Posterior vena cava (tissue), 2 donors: ENCODE measurements around the gene CSPG5. TPM values are rescaled to one million over a fixed set of nuclear protein-coding genes. Genes with fewer than 3 reads are reported as not detected.

Experiments used
- DNase-seq: peaks from one replicate; pipeline ENCODE4 v3.0.0-alpha.2; 2020; ENCODE audit warnings: low spot score
- intact Hi-C, 2 donors: fragments of 100-400 bp; cut with DNase I; formaldehyde crosslinking; loops; one replicate each; pipeline versions ENCODE4 v1.14.1 to v1.14.2; 2022 to 2023
- total RNA-seq, 2 donors: library from RNA; stranded (reverse); fragmentation: NEBNext Ultra II Directional; extraction: Animal tissue kit (Norgen Biotek cat#: 25700); gene quantifications; one replicate each; pipeline ENCODE4 v1.2.1, GENCODE V29; 2021
- donor health status: DM: yes; HTN: yes; CAD: no.
- donor health status: DM: yes; HTN: yes; CAD: no.

CSPG5 gene
- total RNA-seq, 2 donors from 2014 or later = 0.51 to 1.2 TPM

DNA sequence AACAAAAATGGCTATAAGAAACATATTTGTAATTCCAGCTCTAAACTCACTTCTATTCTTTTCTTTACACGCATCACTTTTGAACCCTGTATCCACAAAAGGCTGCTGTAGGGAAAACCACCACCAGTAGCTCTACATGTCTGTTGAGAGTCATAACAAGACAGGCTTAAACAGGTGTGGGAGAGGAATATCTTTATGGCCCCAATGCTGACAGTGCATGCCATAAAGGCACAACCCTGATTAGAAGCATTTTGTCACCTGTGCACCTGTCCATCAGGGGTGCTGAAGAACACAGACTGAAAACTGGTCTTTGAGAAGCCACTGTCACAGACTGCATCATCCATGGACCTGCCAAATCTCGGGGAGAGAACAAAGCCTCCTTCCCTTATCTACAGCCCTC is 11.6 kb upstream of the CSPG5 start:
- DNase-seq = no peak
- intact Hi-C loops = no loop called here

DNA sequence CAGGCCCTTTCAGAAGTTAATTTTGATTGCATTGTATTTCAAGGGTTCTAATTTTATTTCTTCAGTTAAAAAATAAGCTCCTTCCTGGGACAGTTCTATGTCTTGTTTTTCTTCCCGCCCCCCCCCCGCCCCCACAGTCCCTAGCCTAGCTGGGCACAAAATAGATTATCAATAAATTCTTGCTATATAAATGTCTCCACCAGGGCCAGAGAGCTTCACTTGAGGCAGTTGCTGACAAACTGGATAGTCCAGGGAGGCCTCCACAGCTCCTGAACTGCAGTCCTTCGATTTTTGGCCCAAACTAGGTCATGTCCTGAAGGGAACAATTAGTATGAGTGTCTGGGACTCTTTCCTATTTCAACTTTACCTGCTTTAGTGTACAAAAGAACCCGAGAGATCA is 9.9 kb upstream of the CSPG5 start:
- intact Hi-C loops = no loop called here
- DNase-seq = no peak

DNA sequence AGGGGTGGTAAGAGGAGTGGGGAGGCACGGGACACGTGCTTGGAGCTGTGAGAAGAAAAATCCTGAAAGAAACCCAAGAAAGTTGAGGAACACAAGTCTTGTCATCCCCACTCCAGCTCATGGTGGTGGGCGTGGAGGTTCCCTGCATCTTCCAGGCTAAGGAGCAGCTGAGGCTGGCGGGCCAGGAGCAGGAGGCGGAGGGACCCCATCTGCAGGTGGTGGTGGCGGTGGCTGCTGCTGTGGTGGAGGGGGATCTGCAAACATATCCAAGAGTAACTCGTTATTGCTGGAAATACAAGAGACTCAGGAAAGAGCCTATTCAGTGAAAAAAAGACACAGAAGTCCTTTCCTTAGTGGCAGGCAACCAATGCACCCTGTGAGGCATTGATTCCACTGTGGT is 9.4 kb upstream of the CSPG5 start:
- no peak for DNase-seq
- intact Hi-C loops = no loop called here

DNA sequence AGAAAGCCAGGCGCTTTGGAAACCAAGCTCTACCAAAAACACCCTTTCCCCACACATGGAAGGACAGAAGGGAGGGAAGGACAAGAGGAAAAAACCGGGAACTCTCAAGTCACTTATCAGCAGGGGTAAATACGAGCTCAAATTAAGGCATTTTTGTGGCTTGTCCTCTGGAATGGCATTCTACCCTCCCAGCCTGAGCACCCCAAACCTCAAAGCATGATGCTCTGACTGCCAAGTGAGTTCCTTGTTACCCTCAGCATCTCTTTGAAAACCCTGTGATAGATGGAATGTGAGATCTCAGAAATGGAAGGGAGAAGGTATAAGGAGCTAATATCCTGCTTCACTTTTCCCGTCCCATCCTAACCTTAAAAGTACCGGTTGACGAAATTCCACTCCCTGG is 8.1 kb upstream of the CSPG5 start:
- intact Hi-C loops = no loop called here
- DNase-seq = no peak

DNA sequence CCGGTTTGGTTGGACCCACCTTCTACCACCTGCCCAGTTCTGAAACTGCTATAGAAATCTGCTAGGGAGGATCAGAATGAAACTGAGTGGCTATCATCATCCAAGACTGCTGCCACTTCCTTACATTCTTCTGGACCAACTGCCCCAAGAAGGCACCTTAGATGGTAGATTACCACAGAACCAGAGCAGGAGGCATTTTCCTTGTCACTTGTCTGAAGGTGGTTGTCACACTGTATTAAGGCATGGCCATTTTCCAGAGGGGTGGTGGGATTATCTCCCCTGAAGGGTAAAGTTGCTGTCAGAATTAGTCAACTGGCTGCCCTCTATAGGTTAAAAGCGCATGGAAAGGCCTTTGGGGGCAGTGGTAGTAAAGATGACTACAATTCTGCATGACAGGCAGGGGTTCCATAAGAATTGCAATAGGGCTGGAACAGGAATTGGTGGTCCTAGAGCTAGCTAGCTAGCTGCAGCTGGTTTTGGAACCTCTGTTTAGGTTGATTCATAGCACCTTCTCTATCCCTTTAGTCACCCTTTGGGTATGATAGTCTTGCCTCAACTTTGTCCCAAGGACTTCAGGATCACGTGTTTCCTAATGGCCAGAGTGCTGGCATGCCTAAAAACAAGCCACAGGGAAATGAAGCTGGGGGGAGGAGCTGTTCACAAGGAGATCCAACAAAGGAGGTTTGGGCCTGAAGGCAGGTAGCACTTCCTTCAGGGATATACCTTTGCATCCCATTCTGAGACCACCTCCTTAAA is 4.8 kb upstream of the CSPG5 start:
- no peak for DNase-seq
- intact Hi-C loops = no loop called here

DNA sequence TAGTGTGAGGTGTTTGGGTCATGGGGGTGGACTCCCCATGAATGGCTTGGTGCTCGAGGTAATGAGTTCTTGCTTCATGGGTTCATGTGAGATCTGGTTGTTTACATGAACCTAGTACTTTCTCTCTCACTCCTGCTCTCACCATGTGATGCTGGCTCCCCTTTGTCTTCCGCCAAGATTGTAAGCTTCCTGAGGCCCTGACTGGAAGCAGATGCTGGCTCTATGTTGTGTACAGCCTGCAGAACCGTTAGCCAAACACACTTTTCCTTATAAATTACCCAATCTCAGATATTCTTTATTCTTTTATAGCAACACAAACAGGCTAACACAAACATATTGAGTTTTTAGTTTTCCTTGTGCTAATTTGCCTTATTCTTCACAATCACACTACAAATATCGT is 3.2 kb upstream of the CSPG5 start:
- DNase-seq = no peak
- intact Hi-C loops = no loop called here

DNA sequence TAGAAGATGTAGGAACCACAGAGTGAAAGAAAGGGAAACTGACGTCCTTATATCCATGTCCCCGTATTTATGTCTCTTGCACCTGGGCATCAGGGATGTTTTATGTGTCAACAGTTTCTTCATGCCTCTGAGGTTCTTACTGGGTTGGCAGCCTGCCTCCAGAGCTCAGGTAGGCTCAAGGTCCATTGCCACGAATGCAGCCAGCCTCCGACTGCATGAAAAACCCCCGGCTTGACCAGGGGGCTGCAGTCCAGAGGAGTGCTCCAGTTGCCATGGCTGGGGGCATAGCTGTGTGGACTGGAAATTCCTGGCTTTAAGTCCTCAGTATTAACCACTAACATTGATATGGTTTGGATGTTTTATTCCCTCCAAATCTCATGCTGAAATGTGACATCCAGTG is 2.8 kb upstream of the CSPG5 start:
- no peak for DNase-seq
- intact Hi-C loops = no loop called here

DNA sequence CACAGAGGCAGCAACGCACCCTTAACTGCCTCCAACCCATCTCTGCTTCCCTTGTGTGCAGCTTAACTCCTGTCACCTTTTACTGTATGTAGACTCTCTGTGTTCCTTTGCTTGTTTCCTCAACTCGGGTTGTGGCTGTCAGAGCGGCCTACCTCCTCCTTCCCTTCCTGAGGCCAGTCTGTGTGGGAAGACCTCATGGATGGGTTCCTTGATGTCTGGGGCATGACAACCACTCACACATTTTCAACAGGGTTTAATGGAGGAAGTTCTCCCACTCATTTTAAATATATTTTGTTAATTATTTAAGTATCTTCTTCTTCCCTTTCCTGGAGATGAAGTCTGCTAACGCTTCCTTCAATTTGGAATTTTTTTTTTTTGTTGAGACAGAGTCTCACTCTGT is 1.8 kb upstream of the CSPG5 start:
- no peak for DNase-seq
- intact Hi-C loops = no loop called here

DNA sequence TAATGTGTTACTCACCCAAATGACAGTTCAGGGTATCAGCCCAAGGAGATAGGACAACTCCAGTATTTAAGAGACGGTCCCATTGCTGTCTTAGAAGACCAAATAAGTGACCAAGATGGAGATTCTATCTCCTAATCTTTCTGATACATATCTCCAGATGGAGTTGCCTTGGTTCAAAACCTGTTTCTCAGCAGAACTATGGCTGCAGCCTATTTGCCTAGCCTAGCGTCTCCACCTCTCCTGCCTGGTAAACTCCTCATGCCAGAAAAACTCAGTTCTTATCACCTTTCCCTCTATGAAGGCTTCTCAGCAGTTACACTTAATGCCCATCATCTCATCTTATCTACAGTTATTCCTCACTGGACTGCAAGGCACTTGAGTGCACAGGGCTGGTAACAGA is 1.2 kb upstream of the CSPG5 start:
- intact Hi-C loops = no loop called here
- no peak for DNase-seq

DNA sequence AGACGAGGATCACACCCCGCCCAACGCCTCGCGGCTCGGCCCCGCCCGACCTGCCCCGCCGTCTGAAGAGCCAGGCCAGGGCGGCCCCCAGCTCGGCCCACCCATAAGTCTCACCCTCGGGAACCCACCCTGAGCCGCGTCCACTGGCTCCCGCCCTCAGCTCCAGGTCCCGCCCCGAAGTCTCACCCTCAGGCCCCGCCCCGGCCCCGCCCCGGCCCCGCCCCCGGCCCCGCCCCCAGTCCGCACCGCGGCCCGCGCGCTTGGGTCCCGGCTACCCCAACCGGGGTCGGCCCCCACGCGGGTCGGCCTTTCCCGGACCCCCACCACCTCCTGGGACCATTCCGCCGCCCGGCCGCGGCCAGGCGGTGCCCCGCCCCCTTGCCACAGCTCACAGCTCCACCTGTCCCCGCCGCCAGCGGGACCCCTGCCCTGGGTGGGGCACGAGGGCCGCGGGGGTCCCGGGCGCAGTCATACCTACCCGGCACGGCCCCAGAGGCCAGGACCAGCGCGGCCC is 489 bp downstream of the CSPG5 start:
- no peak for DNase-seq
- intact Hi-C loops = no loop called here

DNA sequence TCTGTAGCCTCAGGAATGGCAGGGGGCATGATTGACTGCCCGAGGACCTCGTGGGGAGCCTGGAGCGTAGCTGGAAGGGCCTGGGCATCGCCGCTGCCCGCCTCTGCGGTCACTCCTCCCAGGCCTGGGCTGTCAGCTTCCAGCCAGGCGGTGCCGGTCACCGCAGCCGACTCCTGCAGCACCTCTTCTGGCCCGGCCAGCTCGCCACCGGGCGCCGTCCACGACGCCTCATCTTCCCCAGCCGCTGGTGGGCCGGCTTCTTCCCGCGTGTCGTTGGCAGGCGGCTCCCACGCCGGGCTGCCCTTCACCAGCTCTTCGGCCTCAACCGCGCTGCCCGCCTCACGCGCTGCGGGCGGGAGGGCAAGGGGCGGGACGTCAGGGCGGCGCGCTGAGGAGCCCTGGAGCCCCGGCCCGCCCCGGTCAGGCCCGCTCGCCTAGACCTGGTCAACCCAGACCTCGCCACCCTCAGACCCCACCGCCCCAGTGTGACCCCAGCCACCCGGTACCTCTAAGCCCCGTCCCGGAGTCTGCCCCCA is 1.0 kb downstream of the CSPG5 start:
- no peak for DNase-seq
- intact Hi-C loops = no loop called here

DNA sequence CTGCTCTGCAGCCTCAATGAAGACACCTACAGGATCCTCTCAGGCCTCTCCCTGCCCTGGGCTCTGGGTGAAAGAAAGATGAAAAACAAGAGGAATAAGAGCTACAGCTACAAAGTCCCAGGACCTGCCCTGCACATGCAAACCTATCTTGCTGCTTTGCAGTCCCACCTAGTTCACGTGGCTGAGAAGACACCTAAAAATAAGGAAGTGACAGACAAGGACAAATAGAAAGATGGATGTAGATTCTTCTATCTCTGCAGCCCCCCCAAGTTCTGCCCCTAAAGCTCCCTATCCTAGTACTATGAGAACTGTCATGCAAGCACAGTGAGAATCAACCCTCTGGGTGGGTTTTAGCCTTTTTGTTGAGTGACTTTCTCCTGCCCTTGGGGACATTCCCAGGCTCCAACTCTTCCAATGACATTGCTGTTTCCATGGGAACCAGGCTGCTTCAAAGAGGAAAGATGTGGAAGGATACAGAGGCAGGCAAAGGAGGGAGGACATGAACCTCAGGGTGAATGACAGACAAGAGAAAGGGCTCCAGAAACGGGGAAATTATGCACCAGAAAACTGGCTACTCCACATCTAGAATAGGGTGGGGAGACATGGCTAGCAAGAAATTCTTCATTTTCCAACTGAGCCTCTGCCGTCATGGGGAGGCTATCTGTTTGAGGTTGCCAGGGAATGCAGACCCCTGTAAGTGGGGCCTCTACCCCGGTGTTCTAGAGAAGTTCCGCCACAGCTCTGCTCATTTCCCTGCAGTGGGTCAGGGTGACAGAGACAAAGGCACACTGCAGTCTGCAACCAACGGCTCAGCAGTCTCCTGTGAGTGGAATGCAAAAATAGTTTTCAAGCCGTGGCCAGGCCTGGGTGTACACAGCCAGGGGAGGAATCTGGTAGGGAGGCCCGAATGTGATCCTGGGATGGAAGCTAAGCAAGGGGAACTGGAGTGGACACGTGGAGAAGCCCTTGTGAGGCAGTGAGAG is 5.2 kb downstream of the CSPG5 start:
- no peak for DNase-seq
- intact Hi-C loops = no loop called here

DNA sequence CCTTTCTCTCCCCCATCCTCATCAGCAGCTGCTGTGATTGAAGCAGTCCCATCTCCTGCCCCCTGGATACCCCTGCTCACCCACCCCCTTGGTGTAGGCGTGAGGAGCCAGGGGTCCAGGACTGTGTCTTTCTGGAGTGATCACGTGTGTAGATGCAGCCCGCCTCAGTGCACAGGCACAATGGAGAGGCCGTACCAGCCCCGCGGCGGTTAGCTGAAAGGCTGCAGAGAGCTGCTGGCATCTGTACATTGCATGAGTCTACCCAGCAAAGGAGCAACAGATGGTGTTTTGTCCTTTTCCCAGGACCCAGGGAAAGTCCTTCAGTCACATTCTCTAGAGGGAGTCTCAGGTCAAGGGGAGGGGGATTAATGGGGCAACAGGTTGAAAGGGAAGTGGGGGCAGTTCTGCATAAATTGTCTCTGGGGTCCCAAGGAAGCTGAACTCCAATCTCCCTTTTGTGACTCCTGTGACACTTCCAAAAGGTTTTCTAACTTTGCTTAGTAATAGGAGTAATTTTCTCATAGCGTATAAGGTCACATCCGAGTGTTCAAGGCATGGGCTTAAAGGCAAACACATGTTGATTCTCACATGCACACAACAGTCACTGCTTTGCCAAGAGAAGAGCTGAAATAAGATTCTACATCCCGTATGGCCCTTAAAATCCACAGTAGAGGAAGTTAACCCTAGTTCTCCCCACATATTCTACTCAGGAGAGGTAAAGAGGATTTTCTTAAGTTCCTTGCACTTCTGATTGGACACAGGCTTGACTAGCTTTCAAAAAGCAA is 7.1 kb downstream of the CSPG5 start:
- intact Hi-C loops = no loop called here
- no peak for DNase-seq

DNA sequence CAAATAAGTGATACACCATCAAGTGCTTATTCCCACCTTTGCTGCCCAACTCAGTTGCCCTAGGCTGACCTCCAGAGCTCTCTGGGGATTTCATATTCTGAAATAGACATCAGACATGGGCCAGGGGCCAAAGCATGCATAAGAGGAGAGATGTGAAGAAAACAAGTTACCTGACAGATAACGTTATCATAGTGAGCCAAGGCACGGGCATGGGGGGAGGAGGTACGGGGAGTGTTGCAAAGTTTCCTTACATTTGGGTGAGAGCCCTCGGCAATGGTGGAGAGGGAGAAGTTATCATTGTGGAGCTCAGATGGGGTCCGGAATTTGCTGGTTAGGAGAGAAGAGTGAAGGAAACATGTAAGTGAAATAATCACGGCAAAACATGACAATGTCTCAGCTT is 9.8 kb downstream of the CSPG5 start:
- no peak for DNase-seq
- intact Hi-C loops = no loop called here

DNA sequence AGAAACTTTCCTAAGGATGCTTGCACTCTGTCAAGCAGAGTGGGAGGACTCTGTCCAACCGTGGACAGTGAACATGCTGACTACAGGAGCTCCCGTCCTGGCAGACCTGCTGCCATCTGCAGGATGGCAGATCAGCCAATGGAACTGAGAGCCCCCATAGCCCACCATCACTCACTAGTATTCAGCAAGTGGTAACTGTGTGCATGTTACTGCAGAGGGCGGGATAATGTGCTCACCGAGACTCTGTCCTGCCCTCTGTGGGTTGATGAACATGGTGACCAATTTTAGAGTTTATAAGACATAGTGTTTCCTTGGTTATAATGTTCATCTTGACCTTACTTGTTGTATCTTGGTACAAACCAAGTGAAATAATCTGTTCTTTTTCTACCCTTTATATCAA is 11.5 kb downstream of the CSPG5 start:
- DNase-seq = no peak
- intact Hi-C loops = no loop called here

DNA sequence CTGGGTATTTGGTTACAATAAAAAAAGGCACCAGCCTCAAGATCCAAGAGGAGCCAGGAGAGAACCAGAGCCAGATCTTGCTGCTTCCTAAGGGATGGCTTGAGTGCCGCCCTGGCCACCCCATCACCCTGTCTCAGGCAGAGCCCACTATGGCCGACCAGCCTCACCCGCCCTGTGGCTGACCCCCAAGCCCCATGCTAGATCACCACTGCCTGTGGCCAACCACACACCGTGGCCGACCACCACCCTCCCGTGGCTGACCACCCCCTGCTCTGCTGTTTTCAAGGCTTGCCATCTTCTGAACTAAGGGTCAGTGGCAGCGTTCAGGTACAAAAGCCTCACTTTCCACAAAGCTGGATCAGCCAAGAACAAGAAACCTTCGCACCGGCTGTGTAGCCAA is 12.0 kb downstream of the CSPG5 start:
- DNase-seq = no peak
- intact Hi-C loops = no loop called here

DNA sequence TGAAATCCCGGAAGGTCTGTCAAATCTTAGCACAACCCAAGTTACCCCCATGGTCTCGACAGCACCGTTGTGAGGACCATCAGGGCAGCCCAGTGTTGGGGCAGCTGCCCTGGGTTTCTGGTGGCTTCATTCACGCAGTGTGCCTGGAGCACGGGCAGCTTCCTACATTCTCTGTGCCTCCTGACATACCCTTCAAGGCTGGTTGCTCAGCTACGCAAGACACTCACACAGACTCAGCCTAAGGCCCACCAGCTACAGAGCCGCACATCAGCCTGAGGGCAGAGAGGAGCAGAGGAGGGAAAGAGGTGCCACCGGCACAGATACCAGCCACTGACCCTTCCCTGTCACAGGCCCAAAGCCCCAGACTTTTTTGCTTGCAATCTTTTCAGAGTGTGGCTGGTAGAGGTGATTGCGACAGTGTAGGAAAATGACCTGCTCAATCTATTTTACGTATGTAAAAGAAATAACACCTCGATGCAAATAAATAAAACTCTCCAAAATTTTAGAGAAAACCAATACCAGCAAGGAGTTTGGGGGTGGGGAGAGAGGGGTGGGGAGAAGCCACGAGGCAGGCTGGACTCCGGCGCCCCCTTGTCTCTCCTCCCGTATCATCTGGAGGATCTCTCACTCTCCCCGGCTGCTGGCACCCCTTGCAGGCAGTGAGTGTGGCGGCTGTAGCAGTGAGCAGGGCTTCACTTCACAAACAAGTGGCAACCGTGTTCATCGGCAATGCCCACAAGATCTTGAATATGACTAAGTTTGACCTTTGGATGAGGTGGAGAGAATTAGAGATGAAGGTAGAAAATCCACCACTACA is 12.7 kb downstream of the CSPG5 start:
- DNase-seq = no peak
- intact Hi-C loops = no loop called here

DNA sequence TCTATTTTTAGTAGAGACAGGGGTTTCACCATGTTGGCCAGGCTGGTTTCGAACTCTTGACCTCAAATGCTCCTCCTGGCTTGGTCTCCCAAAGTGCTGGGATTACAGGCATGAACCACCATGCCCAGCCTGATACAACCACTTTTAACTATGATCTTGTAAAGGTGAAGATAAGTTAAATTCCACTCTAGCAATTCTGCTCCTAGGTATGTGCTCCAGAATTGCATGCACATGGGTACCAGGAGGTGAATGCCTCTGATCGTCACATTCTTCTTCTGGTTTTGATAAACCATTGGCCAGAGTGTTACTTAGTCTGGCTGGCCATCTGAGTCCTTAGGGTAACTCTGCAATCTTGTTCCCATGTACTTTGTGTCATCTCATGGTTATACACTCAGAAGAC is 22.3 kb downstream of the CSPG5 start:
- intact Hi-C loops = no loop called here
- DNase-seq = no peak

DNA sequence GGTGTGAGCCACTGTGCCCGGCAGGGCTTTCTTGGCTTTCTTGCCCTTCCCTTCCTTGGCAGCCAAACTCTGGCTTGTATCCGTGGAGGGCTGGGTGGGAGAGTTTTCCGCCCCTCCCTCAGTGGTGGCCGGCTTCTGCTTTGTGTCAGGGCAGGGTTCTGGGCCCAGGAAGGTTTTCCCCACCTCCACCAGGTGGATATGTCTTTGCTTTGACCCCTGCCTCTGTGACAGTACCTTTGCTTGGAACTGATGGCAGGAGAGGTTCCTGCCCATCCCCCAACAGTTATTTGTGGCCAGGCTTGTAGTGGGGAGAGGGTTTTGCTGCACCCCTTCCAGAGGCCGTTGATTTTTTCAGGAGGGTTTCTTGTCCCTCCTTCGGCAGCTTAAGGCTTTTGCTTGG is 24.3 kb downstream of the CSPG5 start:
- no peak for DNase-seq
- intact Hi-C loops = no loop called here
